GM12891 (cell line): ENCODE measurements around the gene HNRNPH3.

Experiments
- PAX5 ChIP-seq: IDR thresholded peaks from 2 replicates; pipeline ENCODE4 v1.6.1; 2011; ENCODE audit warnings: low read length, moderate library complexity, mild to moderate bottlenecking; ENCODE audit not compliant: insufficient read depth, severe bottlenecking
- POLR2A ChIP-seq: IDR thresholded peaks from 2 replicates; pipeline ENCODE4 v1.6.1; 2011; ENCODE audit warnings: low read depth, low read length, control low read depth
- POLR2AphosphoS5 ChIP-seq: IDR thresholded peaks from 2 replicates; pipeline ENCODE4 v1.6.1; 2011; ENCODE audit warnings: low read depth, low read length, control low read depth
- POU2F2 ChIP-seq: IDR thresholded peaks from 2 replicates; pipeline ENCODE4 v1.6.1; 2011; ENCODE audit warnings: low read depth, mild to moderate bottlenecking, control low read depth, low read length, moderate library complexity
- SPI1 ChIP-seq: IDR thresholded peaks from 2 replicates; pipeline ENCODE4 v1.6.1; 2011; ENCODE audit warnings: low read depth, low read length, control low read depth
- TAF1 ChIP-seq: IDR thresholded peaks from 2 replicates; pipeline ENCODE4 v1.6.1; 2011; ENCODE audit warnings: low read depth, low read length, control low read depth

DNA sequence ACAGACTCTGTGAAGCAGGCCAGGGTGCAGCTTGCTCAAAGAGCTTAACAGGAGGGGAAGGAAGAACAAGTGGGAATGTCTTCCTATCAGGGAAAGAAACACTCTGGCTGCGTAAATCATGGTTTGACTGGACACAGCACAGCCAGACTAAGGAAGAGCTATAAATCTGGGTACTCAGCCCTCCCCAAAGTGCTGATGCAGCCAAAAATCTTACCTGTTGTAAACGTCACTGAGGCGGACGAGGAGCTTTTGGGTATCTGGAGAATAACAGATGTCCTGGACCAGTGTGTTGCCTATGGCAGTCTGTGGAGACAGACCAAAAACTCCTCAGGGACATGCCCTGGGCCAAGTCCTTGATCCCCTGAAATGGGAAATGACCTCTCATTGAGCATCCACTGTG is 43.1 kb upstream of the HNRNPH3 start:
- TF ChIP-seq POLR2A (no peak), POLR2AphosphoS5 (no peak), TAF1 (no peak), SPI1 (no peak), POU2F2 (no peak), PAX5 (no peak)
